Endothelial cell (in vitro differentiated cells): ENCODE data around the gene AMPH. TPM values are rescaled to one million over a fixed set of nuclear protein-coding genes. Genes with fewer than 3 reads are reported as not detected.
"Not testable (repeated sequence)": the region's sequence is repeated elsewhere in the genome, so short reads cannot be mapped to it uniquely, and the experiment has no call there.

Experiments used
- DNase-seq: peaks from one replicate; pipeline ENCODE4 v3.0.0; 2021; ENCODE audit warnings: low spot score
- H3K27ac Mint-ChIP-seq: one replicate; pipeline ENCODE4 v1.8.0; 2021; ENCODE audit warnings: mixed read lengths, inconsistent platforms; ENCODE audit not compliant: unreplicated experiment
- H3K27me3 Mint-ChIP-seq: one replicate; pipeline ENCODE4 v1.8.0; 2021; ENCODE audit warnings: mild to moderate bottlenecking, moderate library complexity, mixed read lengths, inconsistent platforms; ENCODE audit not compliant: unreplicated experiment
- H3K36me3 Mint-ChIP-seq: one replicate; pipeline ENCODE4 v1.8.0; 2021; ENCODE audit warnings: mild to moderate bottlenecking, low read depth, mixed read lengths, inconsistent platforms; ENCODE audit not compliant: unreplicated experiment
- H3K4me1 Mint-ChIP-seq: one replicate; pipeline ENCODE4 v1.8.0; 2021; ENCODE audit warnings: mild to moderate bottlenecking, mixed read lengths, inconsistent platforms; ENCODE audit not compliant: unreplicated experiment
- H3K4me3 Mint-ChIP-seq: one replicate; pipeline ENCODE4 v1.8.0; 2021; ENCODE audit warnings: mild to moderate bottlenecking, mixed read lengths, inconsistent platforms; ENCODE audit not compliant: unreplicated experiment
- H3K9me3 Mint-ChIP-seq: one replicate; pipeline ENCODE4 v1.8.0; 2021; ENCODE audit warnings: mixed read lengths, inconsistent platforms; ENCODE audit not compliant: unreplicated experiment
- CTCF ChIP-seq: fragments of 200-600 bp; sonication (generic); IDR thresholded peaks from one replicate; pipeline ENCODE4 v1.5.0; 2021; ENCODE audit warnings: antibody characterized with exemption; ENCODE audit not compliant: unreplicated experiment
- total RNA-seq: library from RNA; stranded (reverse); fragmentation: NEBNext Ultra II Directional; extraction: Animal tissue kit (Norgen Biotek cat#: 25700); gene quantifications from one replicate; pipeline ENCODE4 v1.2.1, GENCODE V29; 2021; ENCODE audit not compliant: unreplicated experiment

Gene AMPH
- total RNA-seq, 1 donor from 2014 or later = 1.6 TPM

- Mint-ChIP-seq H3K4me3 (no peak overlapping the region), H3K36me3 (no peaks in the 10 kb centered on the region), H3K4me1 (peaks cover 63% of the 10 kb centered on the region), H3K9me3 (no peaks in the 10 kb centered on the region), H3K27ac (peak overlapping the region; percentile 87), H3K27me3 (peaks cover 8% of the 10 kb centered on the region)
- TF ChIP-seq CTCF = peak; percentile 75
- peak; percentile 87 for DNase-seq
These were observed 261.2 kb downstream of the AMPH start for GRCh38 chr7:38369816-38370493.

- Mint-ChIP-seq H3K27ac (peak overlapping the region; percentile 78), H3K36me3 (peaks cover 5% of the 10 kb centered on the region), H3K27me3 (peaks cover 13% of the 10 kb centered on the region), H3K4me1 (peaks cover 69% of the 10 kb centered on the region), H3K9me3 (no peaks in the 10 kb centered on the region), H3K4me3 (no peak overlapping the region)
- DNase-seq = peak; percentile 80
- TF ChIP-seq CTCF = peak; percentile 59
These were observed 263.0 kb downstream of the AMPH start for GRCh38 chr7:38368191-38368605.

GRCh38 chr7:38367301-38367890, 263.8 kb downstream of the AMPH start:
- H3K27ac Mint-ChIP-seq = peak overlapping the region; percentile 78
- H3K36me3 Mint-ChIP-seq = peaks cover 10% of the 10 kb centered on the region
- no peaks in the 10 kb centered on the region for H3K9me3 Mint-ChIP-seq
- H3K27me3 Mint-ChIP-seq = peaks cover 13% of the 10 kb centered on the region
- H3K4me1 Mint-ChIP-seq = peaks cover 73% of the 10 kb centered on the region
- no peak for TF ChIP-seq CTCF
- DNase-seq = no peak
- H3K4me3 Mint-ChIP-seq = no peak overlapping the region

GRCh38 chr7:38363379-38363778, 267.8 kb downstream of the AMPH start:
- H3K36me3 Mint-ChIP-seq, H3K4me3 Mint-ChIP-seq, H3K9me3 Mint-ChIP-seq, H3K27ac Mint-ChIP-seq, H3K27me3 Mint-ChIP-seq: not testable (repeated sequence)
- peak; percentile 48 for TF ChIP-seq CTCF
- peak; percentile 63 for DNase-seq
- peaks cover 60% of the 10 kb centered on the region for H3K4me1 Mint-ChIP-seq

GRCh38 chr7:38362611-38363237, 268.4 kb downstream of the AMPH start:
- peaks cover 59% of the 10 kb centered on the region for H3K4me1 Mint-ChIP-seq
- not testable (repeated sequence) for H3K36me3 Mint-ChIP-seq, H3K27me3 Mint-ChIP-seq, DNase-seq, H3K9me3 Mint-ChIP-seq, H3K27ac Mint-ChIP-seq
- H3K4me3 Mint-ChIP-seq = peak overlapping the region; percentile 70
